Mesendoderm (in vitro differentiated cells): ENCODE data around the gene EOMES.

Experiments used
- DNase-seq: peaks from one replicate; pipeline ENCODE4 v3.0.0; 2013
- H2AK5ac ChIP-seq: 2 replicates; pipeline ENCODE4 v1.6.1; 2013; ENCODE audit warnings: low read length, inconsistent platforms
- H2BK120ac ChIP-seq: 2 replicates; pipeline ENCODE4 v1.6.1; 2013; ENCODE audit warnings: low read depth, mild to moderate bottlenecking, low read length, moderate library complexity, mixed read lengths
- H2BK15ac ChIP-seq: replicated peaks from 2 replicates; pipeline ENCODE4 v1.6.1; 2013; ENCODE audit warnings: low read depth, mild to moderate bottlenecking, moderate library complexity
- H2BK5ac ChIP-seq: 2 replicates; pipeline ENCODE4 v1.6.1; 2013; ENCODE audit warnings: low read length, inconsistent platforms
- H3K18ac ChIP-seq: 2 replicates; pipeline ENCODE4 v1.6.1; 2013; ENCODE audit warnings: mild to moderate bottlenecking, low read length, mixed read lengths
- H3K23ac ChIP-seq: one replicate; pipeline ENCODE4 v1.6.1; 2013; ENCODE audit warnings: low read length
- H3K27ac ChIP-seq: 2 replicates; pipeline ENCODE4 v1.5.1; 2013; ENCODE audit warnings: low read depth, mild to moderate bottlenecking, inconsistent platforms, low read length, moderate library complexity
- H3K27me3 ChIP-seq: 2 replicates; pipeline ENCODE4 v1.6.1; 2013; ENCODE audit warnings: low read length, control low read depth, mild to moderate bottlenecking, inconsistent platforms; ENCODE audit not compliant: insufficient read depth, poor library complexity
- H3K36me3 ChIP-seq: 2 replicates; pipeline ENCODE4 v1.6.1; 2013; ENCODE audit warnings: low read length, inconsistent platforms; ENCODE audit not compliant: control insufficient read depth, insufficient read depth
- H3K4ac ChIP-seq: one replicate; pipeline ENCODE4 v1.6.1; 2013; ENCODE audit warnings: low read depth, mild to moderate bottlenecking, low read length, moderate library complexity
- H3K4me1 ChIP-seq: 2 replicates; pipeline ENCODE4 v1.6.1; 2013; ENCODE audit warnings: low read depth, low read length, inconsistent platforms; ENCODE audit not compliant: control insufficient read depth
- H3K4me2 ChIP-seq: 2 replicates; pipeline ENCODE4 v1.6.1; 2013; ENCODE audit warnings: low read length
- H3K4me3 ChIP-seq: 2 replicates; pipeline ENCODE4 v1.5.1; 2013; ENCODE audit warnings: mild to moderate bottlenecking, low read length
- H3K56ac ChIP-seq: one replicate; pipeline ENCODE4 v1.6.1; 2013; ENCODE audit warnings: low read length
- H3K79me1 ChIP-seq: 2 replicates; pipeline ENCODE4 v1.6.1; 2013; ENCODE audit warnings: low read length, inconsistent platforms
- H3K79me2 ChIP-seq: 2 replicates; pipeline ENCODE4 v1.6.1; 2013; ENCODE audit warnings: mild to moderate bottlenecking, low read length; ENCODE audit not compliant: control insufficient read depth, insufficient read depth
- H3K9ac ChIP-seq: 2 replicates; pipeline ENCODE4 v1.6.1; 2013; ENCODE audit warnings: low read length, inconsistent platforms
- H4K5ac ChIP-seq: one replicate; pipeline ENCODE4 v1.6.1; 2013; ENCODE audit warnings: low read length
- H4K8ac ChIP-seq: one replicate; pipeline ENCODE4 v1.6.1; 2013; ENCODE audit warnings: low read depth, mild to moderate bottlenecking, control low read depth, low read length, moderate library complexity
- WGBS: extraction: QIAGEN DNeasy Blood & Tissue Kit; methylation state at CpG from one replicate; pipeline ENCODE4 v1.1.7; 2013; ENCODE audit warnings: low lambda C conversion rate, missing lambda C conversion rate; ENCODE audit not compliant: insufficient coverage; ENCODE audit errors: extremely low coverage; 5-methylcytosine and 5-hydroxymethylcytosine counted together

The EOMES gene

DNA sequence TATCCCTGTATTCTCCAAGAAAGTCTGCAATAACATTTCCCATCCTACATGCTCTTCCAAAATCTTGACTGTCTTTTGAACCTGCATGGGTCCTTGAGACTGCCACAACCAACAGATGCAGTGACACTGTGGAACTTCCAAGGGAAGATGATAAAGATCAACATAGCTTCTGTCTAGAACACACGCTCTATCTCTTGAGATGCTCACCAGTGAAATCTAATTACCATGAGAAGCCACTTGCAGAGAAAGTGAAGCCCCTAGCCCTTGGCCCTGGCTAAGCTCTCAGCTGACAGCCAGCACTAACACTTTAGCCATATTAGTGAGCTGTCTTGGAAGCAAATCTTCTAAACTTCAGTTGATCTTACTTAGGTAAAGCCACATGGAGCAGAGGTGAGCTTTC, 36.6 kb downstream of the EOMES start:
- no peak overlapping the region for H2BK5ac ChIP-seq
- no CpG with 5 or more reads among the region's 1 CpG for WGBS
- no peaks in the 10 kb centered on the region for H3K36me3 ChIP-seq
- H3K23ac ChIP-seq: no peak overlapping the region
- H3K4me3 ChIP-seq: no peak overlapping the region
- no peaks in the 10 kb centered on the region for H3K79me1 ChIP-seq
- H3K4ac ChIP-seq: no peak overlapping the region
- no peak overlapping the region for H3K18ac ChIP-seq
- no peak overlapping the region for H2BK120ac ChIP-seq
- no peak for DNase-seq
- no peaks in the 10 kb centered on the region for H3K79me2 ChIP-seq
- H4K5ac ChIP-seq: no peak overlapping the region
- no peak overlapping the region for H3K56ac ChIP-seq
- no peak overlapping the region for H2AK5ac ChIP-seq
- no peak overlapping the region for H3K9ac ChIP-seq
- H3K27me3 ChIP-seq: no peaks in the 10 kb centered on the region
- no peak overlapping the region for H3K27ac ChIP-seq
- no peak overlapping the region for H3K4me2 ChIP-seq
- H4K8ac ChIP-seq: no peak overlapping the region
- H2BK15ac ChIP-seq: no peak overlapping the region
- H3K4me1 ChIP-seq: no peaks in the 10 kb centered on the region

DNA sequence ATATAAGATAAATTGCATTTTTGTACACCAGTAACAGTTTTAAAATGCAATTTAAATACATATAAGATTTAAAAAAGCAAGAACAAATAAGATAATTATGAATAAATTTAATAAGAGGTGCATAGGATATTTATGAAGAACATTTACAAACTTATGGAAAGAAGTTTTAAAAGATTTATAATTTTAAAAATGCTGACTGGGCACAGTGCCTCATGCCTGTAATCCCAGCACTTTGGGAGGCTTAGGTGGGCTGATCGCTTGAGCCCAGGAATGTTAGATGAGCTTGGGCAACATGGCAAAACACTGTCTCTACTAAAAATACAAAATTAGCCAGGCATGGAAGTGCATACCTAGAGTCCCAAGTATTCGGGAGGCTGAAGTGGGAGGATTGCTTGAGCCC, 37.8 kb downstream of the EOMES start:
- WGBS: no CpG with 5 or more reads among the region's 2 CpGs
- Histone ChIP-seq H3K79me2 (no peaks in the 10 kb centered on the region), H2BK120ac (no peak overlapping the region), H2BK5ac (no peak overlapping the region), H3K56ac (no peak overlapping the region), H3K4me2 (no peak overlapping the region), H3K4me3 (no peak overlapping the region), H4K5ac (no peak overlapping the region), H3K27me3 (no peaks in the 10 kb centered on the region), H3K18ac (no peak overlapping the region), H3K27ac (no peak overlapping the region), H2BK15ac (no peak overlapping the region), H3K9ac (no peak overlapping the region), H3K4me1 (no peaks in the 10 kb centered on the region), H3K36me3 (no peaks in the 10 kb centered on the region), H3K79me1 (no peaks in the 10 kb centered on the region), H3K23ac (no peak overlapping the region), H4K8ac (no peak overlapping the region), H3K4ac (no peak overlapping the region), H2AK5ac (no peak overlapping the region)
- DNase-seq: no peak

GRCh38 chr3:27681249-27681748, 40.8 kb downstream of the EOMES start:
- no peak overlapping the region for H2AK5ac ChIP-seq
- no CpG with 5 or more reads among the region's 6 CpGs for WGBS
- no peak overlapping the region for H2BK120ac ChIP-seq
- H3K27me3 ChIP-seq: no peaks in the 10 kb centered on the region
- no peaks in the 10 kb centered on the region for H3K79me2 ChIP-seq
- H4K5ac ChIP-seq: no peak overlapping the region
- H3K9ac ChIP-seq: peak overlapping the region; percentile 42
- H3K4me2 ChIP-seq: peak overlapping the region; percentile 16
- no peak overlapping the region for H2BK15ac ChIP-seq
- no peaks in the 10 kb centered on the region for H3K4me1 ChIP-seq
- no peak overlapping the region for H4K8ac ChIP-seq
- no peak overlapping the region for H2BK5ac ChIP-seq
- no peak overlapping the region for H3K18ac ChIP-seq
- no peak overlapping the region for H3K23ac ChIP-seq
- no peaks in the 10 kb centered on the region for H3K79me1 ChIP-seq
- H3K36me3 ChIP-seq: no peaks in the 10 kb centered on the region
- H3K4me3 ChIP-seq: no peak overlapping the region
- no peak overlapping the region for H3K4ac ChIP-seq
- peak; percentile 88 for DNase-seq
- peak overlapping the region; percentile 74 for H3K56ac ChIP-seq
- H3K27ac ChIP-seq: peak overlapping the region; percentile 58

GRCh38 chr3:27680517-27681246, 41.4 kb downstream of the EOMES start:
- no peaks in the 10 kb centered on the region for H3K36me3 ChIP-seq
- no peak overlapping the region for H2BK120ac ChIP-seq
- no peak overlapping the region for H2BK5ac ChIP-seq
- H3K23ac ChIP-seq: no peak overlapping the region
- peak; percentile 90 for DNase-seq
- H3K4ac ChIP-seq: no peak overlapping the region
- H3K9ac ChIP-seq: peak overlapping the region; percentile 42
- peak overlapping the region; percentile 26 for H3K4me2 ChIP-seq
- no peak overlapping the region for H2AK5ac ChIP-seq
- H4K5ac ChIP-seq: peak overlapping the region; percentile 5
- H4K8ac ChIP-seq: no peak overlapping the region
- WGBS: no CpG with 5 or more reads among the region's 5 CpGs
- peak overlapping the region; percentile 2 for H3K18ac ChIP-seq
- no peaks in the 10 kb centered on the region for H3K4me1 ChIP-seq
- no peak overlapping the region for H3K4me3 ChIP-seq
- H3K27ac ChIP-seq: peak overlapping the region; percentile 58
- H3K56ac ChIP-seq: peak overlapping the region; percentile 74
- H3K27me3 ChIP-seq: no peaks in the 10 kb centered on the region
- H3K79me1 ChIP-seq: no peaks in the 10 kb centered on the region
- no peaks in the 10 kb centered on the region for H3K79me2 ChIP-seq
- no peak overlapping the region for H2BK15ac ChIP-seq

- no peak overlapping the region for H3K4ac ChIP-seq
- H3K18ac ChIP-seq: no peak overlapping the region
- H3K27me3 ChIP-seq: no peaks in the 10 kb centered on the region
- no peaks in the 10 kb centered on the region for H3K79me1 ChIP-seq
- H2BK5ac ChIP-seq: no peak overlapping the region
- H3K56ac ChIP-seq: no peak overlapping the region
- no peak overlapping the region for H2BK120ac ChIP-seq
- H2BK15ac ChIP-seq: no peak overlapping the region
- H3K9ac ChIP-seq: no peak overlapping the region
- no peaks in the 10 kb centered on the region for H3K36me3 ChIP-seq
- no peaks in the 10 kb centered on the region for H3K4me1 ChIP-seq
- no peak for DNase-seq
- no peak overlapping the region for H4K8ac ChIP-seq
- WGBS: no CpG with 5 or more reads among the region's 1 CpG
- H3K4me3 ChIP-seq: no peak overlapping the region
- H3K79me2 ChIP-seq: no peaks in the 10 kb centered on the region
- H3K4me2 ChIP-seq: no peak overlapping the region
- H3K23ac ChIP-seq: no peak overlapping the region
- H2AK5ac ChIP-seq: no peak overlapping the region
- no peak overlapping the region for H4K5ac ChIP-seq
- H3K27ac ChIP-seq: no peak overlapping the region
These were observed 42.4 kb downstream of the EOMES start for GRCh38 chr3:27679691-27680090.

GRCh38 chr3:27678234-27678633, 43.9 kb downstream of the EOMES start:
- no peak overlapping the region for H3K27ac ChIP-seq
- H3K4me1 ChIP-seq: no peaks in the 10 kb centered on the region
- no peak for DNase-seq
- H2BK120ac ChIP-seq: no peak overlapping the region
- H3K4ac ChIP-seq: no peak overlapping the region
- no peaks in the 10 kb centered on the region for H3K79me1 ChIP-seq
- no peak overlapping the region for H2BK5ac ChIP-seq
- H3K4me3 ChIP-seq: no peak overlapping the region
- H3K18ac ChIP-seq: no peak overlapping the region
- no peak overlapping the region for H3K4me2 ChIP-seq
- H3K9ac ChIP-seq: no peak overlapping the region
- H2BK15ac ChIP-seq: no peak overlapping the region
- no peak overlapping the region for H4K5ac ChIP-seq
- no peak overlapping the region for H2AK5ac ChIP-seq
- H3K23ac ChIP-seq: no peak overlapping the region
- no peak overlapping the region for H3K56ac ChIP-seq
- no peaks in the 10 kb centered on the region for H3K79me2 ChIP-seq
- no peaks in the 10 kb centered on the region for H3K27me3 ChIP-seq
- H4K8ac ChIP-seq: no peak overlapping the region
- H3K36me3 ChIP-seq: no peaks in the 10 kb centered on the region
